ENCODE measurements around the gene GPC5. TPM values are rescaled to one million over a fixed set of nuclear protein-coding genes. Genes with fewer than 3 reads are reported as not detected.

Gene GPC5
- total and polyA plus RNA-seq, 2 of the 13 experiments (the other 11 are each of a cell fraction or from before 2014, with no cell fraction given) = 0.02 to 0.07 TPM

DNA sequence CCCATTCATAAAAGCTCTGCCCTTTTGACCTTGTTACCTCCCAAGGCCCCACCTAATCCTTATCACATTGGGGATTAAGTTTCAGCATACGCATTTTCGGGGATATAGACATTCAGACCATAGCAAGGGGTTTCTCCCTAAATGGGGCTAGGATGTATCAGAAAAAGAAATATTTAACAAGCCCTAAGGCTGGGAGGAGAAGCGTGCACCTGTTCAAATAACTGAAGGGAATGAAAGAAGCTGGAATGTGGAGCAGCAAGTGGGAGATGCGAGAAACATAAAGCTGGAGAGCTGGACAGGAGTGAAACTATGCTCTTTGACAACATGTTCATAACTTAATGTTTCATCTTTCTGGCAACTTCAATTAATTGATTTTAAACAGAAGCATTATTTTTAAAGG is 1016.4 kb downstream of the GPC5 start:
- 21% methylated on average over 4 of the region's 4 CpGs for WGBS (ENCODE audit: low lambda C conversion rate)
- Histone ChIP-seq H3K4me2 (ENCODE audit: low read depth, low read length) (no peak overlapping the region), H3K9me3 (ENCODE audit: low read length) (no peaks in the 10 kb centered on the region), H3K27ac (ENCODE audit: extremely low read length, insufficient read depth, low read length) (no peak overlapping the region), H4K20me1 (ENCODE audit: insufficient read depth, low read length) (no peaks in the 10 kb centered on the region), H3K36me3 (replicated peaks in 1 of 2; ENCODE audit: control insufficient read depth in 1 of 2, insufficient read depth in 2 of 2, low read length in 2 of 2) (no peaks in the 10 kb centered on the region), H3K79me2 (ENCODE audit: insufficient read depth, low read length) (no peaks in the 10 kb centered on the region), H3K4me1 (ENCODE audit: insufficient read depth, low read length) (no peaks in the 10 kb centered on the region), H2AFZ (ENCODE audit: low read length) (no peak overlapping the region), H3K4me3 (replicated peaks in 1 of 3; ENCODE audit: insufficient read depth in 1 of 3, low read depth in 2 of 3, low read length in 3 of 3) (no peak overlapping the region), H3K9ac (ENCODE audit: insufficient read depth, low read depth, low read length) (no peak overlapping the region), H3K27me3 (ENCODE audit: control insufficient read depth in 1 of 2, insufficient read depth in 2 of 2, low read length in 2 of 2) (no peaks in the 10 kb centered on the region)
- intact Hi-C loops (cut with micrococcal nuclease; ENCODE audit: unreplicated experiment) = no loop called here
- ATAC-seq (no peak), FAIRE-seq (no peak), DNase-seq (ENCODE audit: low spot score) (no peak)
- ChIA-PET CTCF (ENCODE audit: low intra/inter-chr PET ratio, low total read pairs) (no interaction called here), POLR2A (no interaction called here)
- TF ChIP-seq, protein P1, sequence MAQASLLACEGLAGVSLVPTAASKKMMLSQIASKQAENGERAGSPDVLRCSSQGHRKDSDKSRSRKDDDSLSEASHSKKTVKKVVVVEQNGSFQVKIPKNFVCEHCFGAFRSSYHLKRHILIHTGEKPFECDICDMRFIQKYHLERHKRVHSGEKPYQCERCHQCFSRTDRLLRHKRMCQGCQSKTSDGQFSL (CRISPR knock-in tag; IDR thresholded peaks at IDR 0.05) = no peak
- TF ChIP-seq POLR2AphosphoS2 (IDR thresholded peaks at IDR 0.05; ENCODE audit: low read depth, low read length) (no peak), POGZ (CRISPR knock-in tag; IDR thresholded peaks at IDR 0.05) (no peak), ZFP90 (CRISPR knock-in tag; IDR thresholded peaks at IDR 0.05; ENCODE audit: borderline replicate concordance) (no peak), ZNF280B (CRISPR knock-in tag; IDR thresholded peaks at IDR 0.05; ENCODE audit: borderline replicate concordance) (no peak), CENPT (CRISPR knock-in tag; IDR thresholded peaks at IDR 0.05; ENCODE audit: low read depth) (no peak)
- in situ Hi-C loops (cut with HindIII; ENCODE audit: extremely low pct_ligation_motif_present, low pct_unique_long_range_greater_than_20kb) = no loop called here
- no TSS peak for BruUV-seq (replicated peaks)

DNA sequence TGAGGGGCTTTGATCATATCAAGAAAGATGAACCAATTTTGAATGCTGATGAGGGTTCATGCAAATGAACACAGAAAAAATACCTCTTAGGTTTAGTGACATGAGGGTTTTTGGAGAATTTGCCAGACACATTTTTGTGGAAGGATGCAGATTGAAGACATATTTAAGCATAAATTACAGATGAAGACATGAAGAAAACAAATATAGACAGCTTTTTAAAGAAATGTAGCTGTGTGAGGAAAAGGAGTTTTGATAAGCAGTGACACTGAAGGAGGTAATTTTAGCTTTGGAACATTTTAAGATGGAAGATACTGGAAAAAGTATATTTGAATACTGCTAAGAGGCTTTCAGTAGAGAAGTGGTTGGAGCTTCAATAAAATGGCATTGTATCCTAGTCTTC is 1017.4 kb downstream of the GPC5 start:
- FAIRE-seq = no peak
- no peak for TF ChIP-seq ZFY (CRISPR knock-in tag; IDR thresholded peaks at IDR 0.05)
- TF ChIP-seq, protein P2, sequence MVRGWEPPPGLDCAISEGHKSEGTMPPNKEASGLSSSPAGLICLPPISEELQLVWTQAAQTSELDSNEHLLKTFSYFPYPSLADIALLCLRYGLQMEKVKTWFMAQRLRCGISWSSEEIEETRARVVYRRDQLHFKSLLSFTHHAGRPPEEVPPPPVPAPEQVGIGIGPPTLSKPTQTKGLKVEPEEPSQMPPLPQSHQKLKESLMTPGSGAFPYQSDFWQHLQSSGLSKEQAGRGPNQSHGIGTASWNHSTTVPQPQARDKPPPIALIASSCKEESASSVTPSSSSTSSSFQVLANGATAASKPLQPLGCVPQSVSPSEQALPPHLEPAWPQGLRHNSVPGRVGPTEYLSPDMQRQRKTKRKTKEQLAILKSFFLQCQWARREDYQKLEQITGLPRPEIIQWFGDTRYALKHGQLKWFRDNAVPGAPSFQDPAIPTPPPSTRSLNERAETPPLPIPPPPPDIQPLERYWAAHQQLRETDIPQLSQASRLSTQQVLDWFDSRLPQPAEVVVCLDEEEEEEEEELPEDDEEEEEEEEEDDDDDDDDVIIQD (CRISPR knock-in tag; IDR thresholded peaks at IDR 0.05; ENCODE audit: low read depth) = no peak
- no peak for TF ChIP-seq CREM (IDR thresholded peaks at IDR 0.05)
- no peak for TF ChIP-seq CREM (CRISPR knock-in tag; IDR thresholded peaks at IDR 0.05)
- ChIA-PET POLR2A (no interaction called here), CTCF (ENCODE audit: low intra/inter-chr PET ratio, low total read pairs) (no interaction called here)
- Histone ChIP-seq H3K4me1 (ENCODE audit: insufficient read depth, low read length) (no peaks in the 10 kb centered on the region), H3K4me2 (ENCODE audit: low read depth, low read length) (no peak overlapping the region), H4K20me1 (ENCODE audit: insufficient read depth, low read length) (no peaks in the 10 kb centered on the region), H3K36me3 (replicated peaks in 1 of 2; ENCODE audit: control insufficient read depth in 1 of 2, insufficient read depth in 2 of 2, low read length in 2 of 2) (no peaks in the 10 kb centered on the region), H3K9me3 (ENCODE audit: low read length) (no peaks in the 10 kb centered on the region), H3K9ac (ENCODE audit: insufficient read depth, low read depth, low read length) (no peak overlapping the region), H3K4me3 (replicated peaks in 1 of 3; ENCODE audit: insufficient read depth in 1 of 3, low read depth in 2 of 3, low read length in 3 of 3) (no peak overlapping the region), H3K27ac (ENCODE audit: extremely low read length, insufficient read depth, low read length) (no peak overlapping the region), H2AFZ (ENCODE audit: low read length) (no peak overlapping the region), H3K79me2 (ENCODE audit: insufficient read depth, low read length) (no peaks in the 10 kb centered on the region), H3K27me3 (ENCODE audit: control insufficient read depth in 1 of 2, insufficient read depth in 2 of 2, low read length in 2 of 2) (no peaks in the 10 kb centered on the region)
- no peak for DNase-seq (ENCODE audit: low spot score)
- intact Hi-C loops (cut with micrococcal nuclease; ENCODE audit: unreplicated experiment) = no loop called here
- BruUV-seq (replicated peaks) = no TSS peak
- in situ Hi-C loops (cut with HindIII; ENCODE audit: extremely low pct_ligation_motif_present, low pct_unique_long_range_greater_than_20kb) = no loop called here
- no peak for ATAC-seq

Measured in HepG2 (cell line).